Measurements from ENCODE around the gene SRGAP2B. TPM values are rescaled to one million over a fixed set of nuclear protein-coding genes. Genes with fewer than 3 reads are reported as not detected.
"Not testable (repeated sequence)": the region's sequence is repeated elsewhere in the genome, so short reads cannot be mapped to it uniquely, and the experiment has no call there.

Gene SRGAP2B
- total RNA-seq, 1 experiment from 2014 or later = 23.5 TPM

- H3K79me2 ChIP-seq (ENCODE audit: insufficient read depth, low read length); H2BK20ac ChIP-seq (ENCODE audit: low read depth, low read length, poor library complexity, severe bottlenecking); H3K79me1 ChIP-seq (ENCODE audit: insufficient read depth, low read depth, low read length, poor library complexity, severe bottlenecking); H3K14ac ChIP-seq (ENCODE audit: insufficient read depth, low read length); H3K23me2 ChIP-seq (ENCODE audit: insufficient read length, low read depth, low read length, poor library complexity, severe bottlenecking); H3K27me3 Mint-ChIP-seq (ENCODE audit: low read depth); H3K9ac ChIP-seq (ENCODE audit: extremely low read depth, insufficient read length, low read length); H3K9me3 ChIP-seq (ENCODE audit: control insufficient read depth, low read depth, low read length); H3K27me3 ChIP-seq (ENCODE audit: insufficient read depth, low read length); H2BK120ac ChIP-seq (ENCODE audit: low read depth, low read length, poor library complexity, severe bottlenecking); H2AK5ac ChIP-seq (ENCODE audit: insufficient read length, low read length); H3T11ph ChIP-seq (ENCODE audit: low read length); H3K27ac Mint-ChIP-seq; H4K20me1 ChIP-seq (ENCODE audit: control insufficient read depth, insufficient read depth, insufficient read length); H3K4me1 Mint-ChIP-seq; H4K8ac ChIP-seq (replicated peaks; ENCODE audit: insufficient read length, low read depth, low read length); H3K18ac ChIP-seq (ENCODE audit: insufficient read length, low read depth, low read length); H3K9me3 Mint-ChIP-seq; H3K36me3 Mint-ChIP-seq (ENCODE audit: insufficient read depth in 1 of 3, low read depth in 3 of 3); H3K4me2 ChIP-seq (ENCODE audit: insufficient read depth, insufficient read length, low read length); H3K27ac ChIP-seq (ENCODE audit: insufficient read length, low read depth, low read length); H2AFZ ChIP-seq (ENCODE audit: low read length); H2BK5ac ChIP-seq (ENCODE audit: insufficient read length, low read length); DNase-seq; H2BK12ac ChIP-seq (ENCODE audit: insufficient read length, low read depth, low read length); H4K5ac ChIP-seq (ENCODE audit: insufficient read length, low read depth, low read length); H3K4ac ChIP-seq (ENCODE audit: low read depth, low read length); H2BK15ac ChIP-seq (ENCODE audit: low read depth, low read length); H4K91ac ChIP-seq (ENCODE audit: insufficient read length, low read depth, low read length); H3K4me1 ChIP-seq (ENCODE audit: insufficient read depth, low read length); H3K56ac ChIP-seq (ENCODE audit: insufficient read length, low read depth, low read length); H3K23ac ChIP-seq (ENCODE audit: insufficient read length, low read depth, low read length): not testable (repeated sequence)
- WGBS (ENCODE audit: extremely low coverage, insufficient read length, low lambda C conversion rate) = no CpG with 5 or more reads among the region's 3 CpGs
- H3K4me3 Mint-ChIP-seq = peak overlapping the region in 1 of 2 experiments; percentile 35; a peak in 1 of 5 replicates
Measured at GRCh38 chr1:144918027-144918603, 177.0 kb downstream of the SRGAP2B start.

- H3K27ac Mint-ChIP-seq; H3K9me3 Mint-ChIP-seq; H2BK12ac ChIP-seq (ENCODE audit: insufficient read length, low read depth, low read length); H3K4me2 ChIP-seq (ENCODE audit: insufficient read depth, insufficient read length, low read length); H3K4ac ChIP-seq (ENCODE audit: low read depth, low read length); H3K36me3 Mint-ChIP-seq (ENCODE audit: insufficient read depth in 1 of 3, low read depth in 3 of 3); H3K27me3 Mint-ChIP-seq (ENCODE audit: low read depth); DNase-seq; H3K23ac ChIP-seq (ENCODE audit: insufficient read length, low read depth, low read length); H3K9ac ChIP-seq (ENCODE audit: extremely low read depth, insufficient read length, low read length); H3K18ac ChIP-seq (ENCODE audit: insufficient read length, low read depth, low read length); H3K4me1 ChIP-seq (ENCODE audit: insufficient read depth, low read length); H3K79me1 ChIP-seq (ENCODE audit: insufficient read depth, low read depth, low read length, poor library complexity, severe bottlenecking); H2BK5ac ChIP-seq (ENCODE audit: insufficient read length, low read length); H2BK120ac ChIP-seq (ENCODE audit: low read depth, low read length, poor library complexity, severe bottlenecking); H3K27ac ChIP-seq (ENCODE audit: insufficient read length, low read depth, low read length); H3K4me1 Mint-ChIP-seq; H2AK5ac ChIP-seq (ENCODE audit: insufficient read length, low read length); H3K27me3 ChIP-seq (ENCODE audit: insufficient read depth, low read length); H4K91ac ChIP-seq (ENCODE audit: insufficient read length, low read depth, low read length); H3K14ac ChIP-seq (ENCODE audit: insufficient read depth, low read length); H3K56ac ChIP-seq (ENCODE audit: insufficient read length, low read depth, low read length); H2BK20ac ChIP-seq (ENCODE audit: low read depth, low read length, poor library complexity, severe bottlenecking); H3K79me2 ChIP-seq (ENCODE audit: insufficient read depth, low read length); H4K5ac ChIP-seq (ENCODE audit: insufficient read length, low read depth, low read length); H2BK15ac ChIP-seq (ENCODE audit: low read depth, low read length); H3K9me3 ChIP-seq (ENCODE audit: control insufficient read depth, low read depth, low read length); H3K23me2 ChIP-seq (ENCODE audit: insufficient read length, low read depth, low read length, poor library complexity, severe bottlenecking); H3K4me3 Mint-ChIP-seq; H3T11ph ChIP-seq (ENCODE audit: low read length); H2AFZ ChIP-seq (ENCODE audit: low read length); H4K8ac ChIP-seq (replicated peaks; ENCODE audit: insufficient read length, low read depth, low read length); H4K20me1 ChIP-seq (ENCODE audit: control insufficient read depth, insufficient read depth, insufficient read length): not testable (repeated sequence)
- no CpG with 5 or more reads among the region's 8 CpGs for WGBS (ENCODE audit: extremely low coverage, insufficient read length, low lambda C conversion rate)
Measured at GRCh38 chr1:144917154-144918026, 177.7 kb downstream of the SRGAP2B start.

Measured in H9 (cell line).